GM23338 (cell line): Measurements from ENCODE around the gene BEGAIN. TPM values are rescaled to one million over a fixed set of nuclear protein-coding genes. Genes with fewer than 3 reads are reported as not detected.

Source experiments
- ATAC-seq: fragments of 200-7000 bp; cut with Tn5 transposase; 3 replicates; pipeline ENCODE4 v1.9.1; 2020
- DNase-seq: peaks from one replicate; pipeline ENCODE4 v3.0.0-alpha.2; 2015; ENCODE audit warnings: low spot score
- H2AFZ ChIP-seq: fragments of 200-600 bp; sonication (generic); 2 replicates; pipeline ENCODE4 v1.8.0; 2016; ENCODE audit warnings: antibody characterized with exemption, mild to moderate bottlenecking, moderate library complexity
- H3F3A ChIP-seq: fragments of 200-600 bp; sonication (generic); replicated peaks from 2 replicates; pipeline ENCODE4 v1.8.0; 2017; ENCODE audit warnings: antibody characterized with exemption, mixed run types, low read depth
- H3K27ac ChIP-seq: fragments of 200-600 bp; sonication (generic); 2 replicates; pipeline ENCODE4 v1.6.1; 2016; ENCODE audit warnings: low read depth
- H3K27me3 ChIP-seq: fragments of 200-600 bp; sonication (generic); 2 replicates; pipeline ENCODE4 v1.8.0; 2016; ENCODE audit warnings: mild to moderate bottlenecking, mixed run types, moderate library complexity; ENCODE audit not compliant: insufficient read depth
- H3K36me3 ChIP-seq: fragments of 200-600 bp; sonication (generic); 2 replicates; pipeline ENCODE4 v1.8.0; 2016; ENCODE audit warnings: mild to moderate bottlenecking; ENCODE audit not compliant: insufficient read depth
- H3K4me1 ChIP-seq: fragments of 200-600 bp; sonication (generic); 2 replicates; pipeline ENCODE4 v1.8.0; 2016; ENCODE audit warnings: mild to moderate bottlenecking, moderate library complexity; ENCODE audit not compliant: insufficient read depth
- H3K4me2 ChIP-seq: fragments of 200-600 bp; sonication (generic); 2 replicates; pipeline ENCODE4 v1.7.1; 2017; ENCODE audit warnings: mixed run types
- H3K4me3 ChIP-seq: fragments of 200-600 bp; sonication (generic); 2 replicates; pipeline ENCODE4 v1.6.1; 2016; ENCODE audit warnings: mixed run types
- H3K79me2 ChIP-seq: fragments of 200-600 bp; sonication (generic); replicated peaks from 2 replicates; pipeline ENCODE4 v1.8.0; 2017; ENCODE audit warnings: mild to moderate bottlenecking; ENCODE audit not compliant: insufficient read depth
- H3K9me2 ChIP-seq: fragments of 200-600 bp; sonication (generic); 2 replicates; pipeline ENCODE4 v1.8.0; 2017; ENCODE audit not compliant: insufficient read depth
- H4K20me1 ChIP-seq: fragments of 200-600 bp; sonication (generic); replicated peaks from 2 replicates; pipeline ENCODE4 v1.8.0; 2017; ENCODE audit warnings: mild to moderate bottlenecking; ENCODE audit not compliant: insufficient read depth
- H3K27ac Mint-ChIP-seq: 2 replicates; pipeline ENCODE4 v1.8.0; 2020; ENCODE audit warnings: inconsistent platforms, mild to moderate bottlenecking, moderate library complexity, mixed read lengths
- H3K27me3 Mint-ChIP-seq: 3 replicates; pipeline ENCODE4 v1.8.0; 2022; ENCODE audit warnings: low read depth, mild to moderate bottlenecking, moderate library complexity, mixed read lengths, inconsistent platforms; ENCODE audit not compliant: insufficient read depth, poor library complexity
- H3K36me3 Mint-ChIP-seq: 3 replicates; pipeline ENCODE4 v1.8.0; 2021; ENCODE audit warnings: low read depth, mild to moderate bottlenecking, inconsistent platforms, moderate library complexity, mixed read lengths
- H3K4me1 Mint-ChIP-seq: 3 replicates; pipeline ENCODE4 v1.8.0; 2020; ENCODE audit warnings: mild to moderate bottlenecking, inconsistent platforms, mixed read lengths
- H3K4me3 Mint-ChIP-seq: 3 replicates; pipeline ENCODE4 v1.8.0; 2021; ENCODE audit warnings: moderate library complexity, mild to moderate bottlenecking, inconsistent platforms, mixed read lengths
- H3K9me3 Mint-ChIP-seq: 3 replicates; pipeline ENCODE4 v1.8.0; 2020; ENCODE audit warnings: moderate library complexity, mild to moderate bottlenecking, inconsistent platforms, mixed read lengths
- CREB1 ChIP-seq: fragments of 250-450 bp; sonication (Bioruptor Pico); IDR thresholded peaks from 2 replicates; pipeline ENCODE4 v1.5.0; 2020; ENCODE audit warnings: low read depth, mild to moderate bottlenecking, moderate library complexity
- ETS1 ChIP-seq: IDR thresholded peaks from 2 replicates; pipeline ENCODE4 v1.6.1; 2016; ENCODE audit warnings: antibody characterized with exemption
- EZH2 ChIP-seq: fragments of 200-600 bp; sonication (generic); IDR thresholded peaks from one replicate; pipeline ENCODE4 v1.8.0; 2017; ENCODE audit warnings: antibody characterized with exemption, mild to moderate bottlenecking, low read depth; ENCODE audit not compliant: unreplicated experiment
- EZH2phosphoT487 ChIP-seq: fragments of 200-600 bp; sonication (generic); IDR thresholded peaks from one replicate; pipeline ENCODE4 v1.8.1; 2018; ENCODE audit warnings: antibody characterized with exemption; ENCODE audit not compliant: unreplicated experiment
- JUNB ChIP-seq: IDR thresholded peaks from one replicate; pipeline ENCODE4 v1.6.1; 2016; ENCODE audit warnings: antibody characterized with exemption; ENCODE audit not compliant: unreplicated experiment
- NANOG ChIP-seq: IDR thresholded peaks from 2 replicates; pipeline ENCODE4 v1.6.1; 2016; ENCODE audit warnings: antibody characterized with exemption, borderline replicate concordance
- POLR2AphosphoS5 ChIP-seq: IDR thresholded peaks from 2 replicates; pipeline ENCODE4 v1.6.1; 2016; ENCODE audit warnings: antibody characterized with exemption, low read depth
- REST ChIP-seq: IDR thresholded peaks from one replicate; pipeline ENCODE4 v1.6.1; 2018; ENCODE audit warnings: antibody characterized with exemption; ENCODE audit not compliant: unreplicated experiment
- STAT1 ChIP-seq: IDR thresholded peaks from one replicate; pipeline ENCODE4 v1.6.1; 2016; ENCODE audit warnings: antibody characterized with exemption; ENCODE audit not compliant: unreplicated experiment
- ZNF114 ChIP-seq: fragments of 250-450 bp; sonication (Bioruptor Pico); IDR thresholded peaks from 2 replicates; pipeline ENCODE4 v1.5.0; 2020; ENCODE audit warnings: mild to moderate bottlenecking, moderate library complexity
- ZNF331 ChIP-seq: fragments of 250-450 bp; sonication (Bioruptor Pico); IDR thresholded peaks from 2 replicates; pipeline ENCODE4 v1.5.0; 2020; ENCODE audit warnings: low read depth, mild to moderate bottlenecking, moderate library complexity
- polyA plus RNA-seq: library from polyadenylated mRNA; unstranded; fragments of >200 nt; fragmentation: Nextera tagmentation; extraction: Ambion mirVana; gene quantifications from 2 replicates; pipeline ENCODE4 v1.2.1, GENCODE V29; 2016
- total RNA-seq: library from RNA; depleted of rRNA; stranded (reverse); fragments of >200 nt; shearing (Covaris generic); gene quantifications from 2 replicates; pipeline ENCODE4 v1.2.3, GENCODE V29; 2014
- TF ChIP-seq, protein P1 (sequence below), 2 experiments: fragments of 200-600 bp in 1 of 2; sonication (generic) in 1 of 2; conservative IDR thresholded peaks; 2 replicates each; pipeline versions ENCODE4 v1.5.1 to v1.6.1; 2016 to 2017; ENCODE audit warnings: antibody characterized with exemption in 2 of 2, low read depth in 2 of 2, mild to moderate bottlenecking in 2 of 2, moderate library complexity in 1 of 2
- TF ChIP-seq, protein P2 (sequence below): fragments of 250-450 bp; sonication (Bioruptor Pico); IDR thresholded peaks from 2 replicates; pipeline ENCODE4 v1.5.0; 2020; ENCODE audit warnings: mild to moderate bottlenecking, moderate library complexity

The BEGAIN gene
- total and polyA plus RNA-seq, 2 experiments from 2014 or later = 0.60 to 2.4 TPM

DNA sequence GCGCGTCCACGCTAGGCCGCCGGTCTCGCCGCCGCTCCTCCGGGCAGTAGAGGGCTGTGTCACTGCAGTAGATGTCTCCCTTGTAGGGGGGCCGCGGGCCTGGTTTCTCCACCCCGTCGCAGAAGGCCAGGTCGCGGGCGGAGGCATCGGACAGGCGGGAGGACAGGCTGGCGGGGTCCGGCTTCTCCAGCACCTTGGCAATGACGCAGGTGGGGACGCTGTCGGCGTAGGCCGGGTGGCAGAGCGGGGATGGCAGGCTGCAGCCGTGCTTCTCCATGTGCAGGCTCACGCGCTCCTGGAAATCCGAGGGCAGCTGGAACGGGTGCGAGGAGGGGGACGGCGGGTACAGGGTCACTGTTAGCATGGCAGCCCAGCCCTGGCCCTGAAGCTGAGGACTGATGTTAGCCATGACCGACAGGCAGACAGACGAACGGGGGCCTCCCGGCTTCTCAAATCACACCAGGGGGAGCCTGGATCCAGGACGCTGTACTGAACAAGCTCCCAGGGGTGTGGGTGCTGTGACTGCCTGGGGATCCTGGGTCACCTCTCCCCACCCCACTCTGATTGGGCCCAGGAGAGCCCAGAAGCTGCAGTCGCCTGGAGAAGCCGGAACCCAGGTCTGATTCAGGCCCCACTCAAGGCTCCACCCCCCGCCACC, 48.1 kb downstream of the BEGAIN start:
- Histone ChIP-seq H2AFZ (no peak overlapping the region), H3F3A (no peaks in the 10 kb centered on the region), H3K4me1 (no peaks in the 10 kb centered on the region), H3K79me2 (no peaks in the 10 kb centered on the region), H4K20me1 (no peaks in the 10 kb centered on the region), H3K27me3 (no peaks in the 10 kb centered on the region), H3K4me2 (no peak overlapping the region), H3K27ac (no peak overlapping the region), H3K4me3 (no peak overlapping the region), H3K9me2 (no peaks in the 10 kb centered on the region), H3K36me3 (no peaks in the 10 kb centered on the region)
- peaks cover 10% of the 10 kb centered on the region for H3K27me3 Mint-ChIP-seq
- H3K4me3 Mint-ChIP-seq = no peak overlapping the region
- no peaks in the 10 kb centered on the region for H3K9me3 Mint-ChIP-seq
- DNase-seq (no peak), ATAC-seq (no peak)
- H3K36me3 Mint-ChIP-seq = no peaks in the 10 kb centered on the region; the same call in 2 of the 3 replicates
- TF ChIP-seq EZH2phosphoT487 (no peak), POLR2AphosphoS5 (no peak), JUNB (no peak), ZNF114 (no peak), ZNF331 (CRISPR knock-in tag) (no peak), EZH2 (no peak), NANOG (no peak), REST (no peak), STAT1 (no peak), ETS1 (no peak), CREB1 (CRISPR knock-in tag) (no peak)
- TF ChIP-seq, protein P1, sequence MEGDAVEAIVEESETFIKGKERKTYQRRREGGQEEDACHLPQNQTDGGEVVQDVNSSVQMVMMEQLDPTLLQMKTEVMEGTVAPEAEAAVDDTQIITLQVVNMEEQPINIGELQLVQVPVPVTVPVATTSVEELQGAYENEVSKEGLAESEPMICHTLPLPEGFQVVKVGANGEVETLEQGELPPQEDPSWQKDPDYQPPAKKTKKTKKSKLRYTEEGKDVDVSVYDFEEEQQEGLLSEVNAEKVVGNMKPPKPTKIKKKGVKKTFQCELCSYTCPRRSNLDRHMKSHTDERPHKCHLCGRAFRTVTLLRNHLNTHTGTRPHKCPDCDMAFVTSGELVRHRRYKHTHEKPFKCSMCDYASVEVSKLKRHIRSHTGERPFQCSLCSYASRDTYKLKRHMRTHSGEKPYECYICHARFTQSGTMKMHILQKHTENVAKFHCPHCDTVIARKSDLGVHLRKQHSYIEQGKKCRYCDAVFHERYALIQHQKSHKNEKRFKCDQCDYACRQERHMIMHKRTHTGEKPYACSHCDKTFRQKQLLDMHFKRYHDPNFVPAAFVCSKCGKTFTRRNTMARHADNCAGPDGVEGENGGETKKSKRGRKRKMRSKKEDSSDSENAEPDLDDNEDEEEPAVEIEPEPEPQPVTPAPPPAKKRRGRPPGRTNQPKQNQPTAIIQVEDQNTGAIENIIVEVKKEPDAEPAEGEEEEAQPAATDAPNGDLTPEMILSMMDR (conservative IDR thresholded peaks at IDR 0.05; ENCODE audit: low read depth in 2 of 2) = no peak
- TF ChIP-seq, protein P2, sequence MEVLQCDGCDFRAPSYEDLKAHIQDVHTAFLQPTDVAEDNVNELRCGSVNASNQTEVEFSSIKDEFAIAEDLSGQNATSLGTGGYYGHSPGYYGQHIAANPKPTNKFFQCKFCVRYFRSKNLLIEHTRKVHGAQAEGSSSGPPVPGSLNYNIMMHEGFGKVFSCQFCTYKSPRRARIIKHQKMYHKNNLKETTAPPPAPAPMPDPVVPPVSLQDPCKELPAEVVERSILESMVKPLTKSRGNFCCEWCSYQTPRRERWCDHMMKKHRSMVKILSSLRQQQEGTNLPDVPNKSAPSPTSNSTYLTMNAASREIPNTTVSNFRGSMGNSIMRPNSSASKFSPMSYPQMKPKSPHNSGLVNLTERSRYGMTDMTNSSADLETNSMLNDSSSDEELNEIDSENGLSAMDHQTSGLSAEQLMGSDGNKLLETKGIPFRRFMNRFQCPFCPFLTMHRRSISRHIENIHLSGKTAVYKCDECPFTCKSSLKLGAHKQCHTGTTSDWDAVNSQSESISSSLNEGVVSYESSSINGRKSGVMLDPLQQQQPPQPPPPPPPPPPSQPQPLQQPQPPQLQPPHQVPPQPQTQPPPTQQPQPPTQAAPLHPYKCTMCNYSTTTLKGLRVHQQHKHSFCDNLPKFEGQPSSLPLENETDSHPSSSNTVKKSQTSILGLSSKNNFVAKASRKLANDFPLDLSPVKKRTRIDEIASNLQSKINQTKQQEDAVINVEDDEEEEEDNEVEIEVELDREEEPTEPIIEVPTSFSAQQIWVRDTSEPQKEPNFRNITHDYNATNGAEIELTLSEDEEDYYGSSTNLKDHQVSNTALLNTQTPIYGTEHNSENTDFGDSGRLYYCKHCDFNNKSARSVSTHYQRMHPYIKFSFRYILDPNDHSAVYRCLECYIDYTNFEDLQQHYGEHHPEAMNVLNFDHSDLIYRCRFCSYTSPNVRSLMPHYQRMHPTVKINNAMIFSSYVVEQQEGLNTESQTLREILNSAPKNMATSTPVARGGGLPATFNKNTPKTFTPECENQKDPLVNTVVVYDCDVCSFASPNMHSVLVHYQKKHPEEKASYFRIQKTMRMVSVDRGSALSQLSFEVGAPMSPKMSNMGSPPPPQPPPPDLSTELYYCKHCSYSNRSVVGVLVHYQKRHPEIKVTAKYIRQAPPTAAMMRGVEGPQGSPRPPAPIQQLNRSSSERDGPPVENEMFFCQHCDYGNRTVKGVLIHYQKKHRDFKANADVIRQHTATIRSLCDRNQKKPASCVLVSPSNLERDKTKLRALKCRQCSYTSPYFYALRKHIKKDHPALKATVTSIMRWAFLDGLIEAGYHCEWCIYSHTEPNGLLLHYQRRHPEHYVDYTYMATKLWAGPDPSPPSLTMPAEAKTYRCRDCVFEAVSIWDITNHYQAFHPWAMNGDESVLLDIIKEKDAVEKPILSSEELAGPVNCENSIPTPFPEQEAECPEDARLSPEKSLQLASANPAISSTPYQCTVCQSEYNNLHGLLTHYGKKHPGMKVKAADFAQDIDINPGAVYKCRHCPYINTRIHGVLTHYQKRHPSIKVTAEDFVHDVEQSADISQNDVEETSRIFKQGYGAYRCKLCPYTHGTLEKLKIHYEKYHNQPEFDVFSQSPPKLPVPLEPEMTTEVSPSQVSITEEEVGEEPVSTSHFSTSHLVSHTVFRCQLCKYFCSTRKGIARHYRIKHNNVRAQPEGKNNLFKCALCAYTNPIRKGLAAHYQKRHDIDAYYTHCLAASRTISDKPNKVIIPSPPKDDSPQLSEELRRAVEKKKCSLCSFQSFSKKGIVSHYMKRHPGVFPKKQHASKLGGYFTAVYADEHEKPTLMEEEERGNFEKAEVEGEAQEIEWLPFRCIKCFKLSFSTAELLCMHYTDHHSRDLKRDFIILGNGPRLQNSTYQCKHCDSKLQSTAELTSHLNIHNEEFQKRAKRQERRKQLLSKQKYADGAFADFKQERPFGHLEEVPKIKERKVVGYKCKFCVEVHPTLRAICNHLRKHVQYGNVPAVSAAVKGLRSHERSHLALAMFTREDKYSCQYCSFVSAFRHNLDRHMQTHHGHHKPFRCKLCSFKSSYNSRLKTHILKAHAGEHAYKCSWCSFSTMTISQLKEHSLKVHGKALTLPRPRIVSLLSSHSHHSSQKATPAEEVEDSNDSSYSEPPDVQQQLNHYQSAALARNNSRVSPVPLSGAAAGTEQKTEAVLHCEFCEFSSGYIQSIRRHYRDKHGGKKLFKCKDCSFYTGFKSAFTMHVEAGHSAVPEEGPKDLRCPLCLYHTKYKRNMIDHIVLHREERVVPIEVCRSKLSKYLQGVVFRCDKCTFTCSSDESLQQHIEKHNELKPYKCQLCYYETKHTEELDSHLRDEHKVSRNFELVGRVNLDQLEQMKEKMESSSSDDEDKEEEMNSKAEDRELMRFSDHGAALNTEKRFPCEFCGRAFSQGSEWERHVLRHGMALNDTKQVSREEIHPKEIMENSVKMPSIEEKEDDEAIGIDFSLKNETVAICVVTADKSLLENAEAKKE = no peak
- H3K27ac Mint-ChIP-seq = no peak overlapping the region
- H3K4me1 Mint-ChIP-seq = peaks cover 8% of the 10 kb centered on the region
